HG02885 (cell line): ENCODE measurements around the gene FOXJ3.

Experiments
- ATAC-seq: cut with Tn5 transposase; IDR thresholded peaks from one replicate; pipeline ENCODE4 v1.9.1; 2021; ENCODE audit warnings: mild to moderate bottlenecking; ENCODE audit not compliant: unreplicated experiment, poor library complexity

Gene FOXJ3

GRCh38 chr1:42335050-42335808, at the start of gene FOXJ3:
Gene FOXJ3, minus strand, starts transcription at chr1:42335235. Its CDS starts 24,142 bp downstream, at chr1:42311093.
- ATAC-seq: peak; percentile 83

GRCh38 chr1:42381280-42381673, 46.2 kb upstream of the FOXJ3 start:
- ATAC-seq: no peak

- ATAC-seq: peak; percentile 90
Measured at GRCh38 chr1:42380586-42381279, 45.7 kb upstream of the FOXJ3 start, which contains the start of gene RIMKLA. Gene RIMKLA, plus strand, starts transcription at chr1:42380792. Its CDS starts 143 bp downstream, at chr1:42380935.

- ATAC-seq: peak; percentile 42
Measured at GRCh38 chr1:42379794-42380585, 45.0 kb upstream of the FOXJ3 start.

- no peak for ATAC-seq
Measured at GRCh38 chr1:42372796-42373195, 37.8 kb upstream of the FOXJ3 start.

- ATAC-seq: no peak
Measured at GRCh38 chr1:42370876-42371549, 36.0 kb upstream of the FOXJ3 start.

GRCh38 chr1:42369471-42369870, 34.4 kb upstream of the FOXJ3 start:
- no peak for ATAC-seq

GRCh38 chr1:42368096-42368795, 33.2 kb upstream of the FOXJ3 start:
- no peak for ATAC-seq

- no peak for ATAC-seq
Measured at GRCh38 chr1:42365118-42365517, 30.1 kb upstream of the FOXJ3 start.

GRCh38 chr1:42364542-42364941, 29.5 kb upstream of the FOXJ3 start:
- no peak for ATAC-seq

- ATAC-seq: no peak
Measured at GRCh38 chr1:42364089-42364488, 29.1 kb upstream of the FOXJ3 start.

GRCh38 chr1:42359466-42359865, 24.4 kb upstream of the FOXJ3 start:
- no peak for ATAC-seq

- no peak for ATAC-seq
Measured at GRCh38 chr1:42358791-42359190, 23.8 kb upstream of the FOXJ3 start.

GRCh38 chr1:42350086-42350485, 15.1 kb upstream of the FOXJ3 start:
- ATAC-seq: no peak

GRCh38 chr1:42348498-42348897, 13.5 kb upstream of the FOXJ3 start:
- ATAC-seq: no peak

- no peak for ATAC-seq
Measured at GRCh38 chr1:42343049-42343448, 8.0 kb upstream of the FOXJ3 start.

- no peak for ATAC-seq
Measured at GRCh38 chr1:42340901-42341300, 5.9 kb upstream of the FOXJ3 start.

- no peak for ATAC-seq
Measured at GRCh38 chr1:42340093-42340492, 5.1 kb upstream of the FOXJ3 start.

- no peak for ATAC-seq
Measured at GRCh38 chr1:42336978-42337377, 1.9 kb upstream of the FOXJ3 start.
